GM18519 (cell line): Measurements from ENCODE around the gene MSX1.
A peak's percentile ranks its signal among the peaks of the same experiment; 100 is the strongest.

Experiments used
- ATAC-seq: cut with Tn5 transposase; IDR thresholded peaks from one replicate; pipeline ENCODE4 v1.9.1; 2021; ENCODE audit warnings: mild to moderate bottlenecking, moderate library complexity; ENCODE audit not compliant: unreplicated experiment, low FRiP score

The MSX1 gene

DNA sequence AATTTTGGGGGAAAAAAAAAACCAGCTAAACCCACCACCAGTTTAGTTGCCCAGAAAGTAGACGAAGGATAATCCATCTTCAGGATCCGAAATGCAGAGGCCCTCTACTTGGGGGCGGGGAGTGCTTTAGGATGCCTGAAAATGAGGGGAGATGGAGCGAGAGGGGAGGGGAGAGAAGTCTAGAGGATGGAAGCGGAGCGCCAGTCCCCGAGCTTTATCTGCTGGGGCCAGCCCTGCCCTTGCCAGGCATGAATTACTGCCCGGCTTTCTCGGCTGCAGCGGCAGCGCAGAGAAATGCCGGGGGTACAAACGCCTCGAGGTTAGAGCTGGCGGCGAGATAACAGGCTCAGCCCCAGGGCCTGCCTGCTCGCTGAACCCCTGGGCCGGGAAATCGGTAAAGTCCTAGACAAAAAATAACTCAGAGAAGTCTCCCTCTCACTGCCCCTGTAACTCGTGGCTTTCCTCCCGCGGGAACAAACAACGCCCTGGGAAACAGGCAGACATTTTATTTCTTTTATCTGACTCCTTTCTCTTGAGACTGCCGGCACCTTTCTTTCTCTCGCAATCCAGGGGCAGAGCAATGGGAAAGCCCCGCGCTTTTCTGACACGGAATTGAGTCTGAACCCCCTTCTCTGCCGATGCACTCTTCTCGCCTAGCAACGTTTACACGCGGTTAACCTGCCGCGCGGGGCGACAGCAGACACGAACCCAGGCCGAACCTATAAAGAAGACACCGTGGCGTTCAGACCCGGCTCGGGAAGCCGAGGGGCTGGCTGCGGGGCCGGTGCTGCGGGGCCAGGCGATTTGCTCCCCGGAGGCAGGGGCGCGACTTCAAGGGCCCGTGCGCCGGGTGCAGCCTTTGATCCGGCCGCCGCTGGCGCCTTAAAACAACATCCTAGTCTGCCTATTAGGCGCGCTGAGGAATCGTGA is 3.1 kb upstream of the MSX1 start:
- ATAC-seq: no peak

DNA sequence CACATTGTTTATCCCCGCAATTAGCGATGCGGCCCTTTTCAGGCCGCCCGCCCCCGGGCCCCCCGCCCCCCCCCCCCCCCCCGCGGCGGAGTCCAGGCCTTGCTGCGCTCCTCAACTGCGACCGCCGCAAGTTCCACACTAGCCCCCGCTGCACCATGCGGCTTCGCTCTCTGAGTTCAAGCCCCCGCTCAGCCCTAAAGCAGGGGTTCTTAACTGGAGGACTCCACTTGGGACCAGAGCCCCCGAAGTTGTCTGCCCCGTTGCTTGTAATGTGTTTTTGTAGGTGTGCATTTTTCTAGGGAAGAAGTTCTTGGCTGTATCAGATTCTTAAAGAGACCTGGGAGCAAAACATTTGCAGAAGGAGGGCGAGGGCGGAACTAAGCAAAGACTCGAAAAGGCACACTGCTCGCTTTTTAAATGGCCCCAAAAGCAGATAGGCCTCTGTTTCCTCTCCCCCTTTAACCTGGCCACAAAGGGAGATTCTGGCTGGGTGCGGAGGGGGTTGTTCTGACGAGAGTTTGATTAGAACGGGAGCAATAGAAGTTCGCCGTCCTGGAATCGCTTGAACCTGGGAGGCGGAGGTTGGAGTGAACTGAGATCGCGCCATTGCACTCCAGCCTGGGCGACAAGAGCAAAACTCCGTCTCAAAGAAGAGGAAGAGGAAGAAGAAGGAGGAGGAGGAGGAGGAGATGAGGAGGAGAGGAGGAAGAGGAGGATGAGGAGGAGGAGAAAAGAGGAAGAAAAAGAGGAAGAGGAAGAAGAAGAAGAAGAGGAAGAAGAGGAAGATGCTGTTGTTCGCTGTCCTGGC is 2.3 kb upstream of the MSX1 start:
- ATAC-seq: no peak

DNA sequence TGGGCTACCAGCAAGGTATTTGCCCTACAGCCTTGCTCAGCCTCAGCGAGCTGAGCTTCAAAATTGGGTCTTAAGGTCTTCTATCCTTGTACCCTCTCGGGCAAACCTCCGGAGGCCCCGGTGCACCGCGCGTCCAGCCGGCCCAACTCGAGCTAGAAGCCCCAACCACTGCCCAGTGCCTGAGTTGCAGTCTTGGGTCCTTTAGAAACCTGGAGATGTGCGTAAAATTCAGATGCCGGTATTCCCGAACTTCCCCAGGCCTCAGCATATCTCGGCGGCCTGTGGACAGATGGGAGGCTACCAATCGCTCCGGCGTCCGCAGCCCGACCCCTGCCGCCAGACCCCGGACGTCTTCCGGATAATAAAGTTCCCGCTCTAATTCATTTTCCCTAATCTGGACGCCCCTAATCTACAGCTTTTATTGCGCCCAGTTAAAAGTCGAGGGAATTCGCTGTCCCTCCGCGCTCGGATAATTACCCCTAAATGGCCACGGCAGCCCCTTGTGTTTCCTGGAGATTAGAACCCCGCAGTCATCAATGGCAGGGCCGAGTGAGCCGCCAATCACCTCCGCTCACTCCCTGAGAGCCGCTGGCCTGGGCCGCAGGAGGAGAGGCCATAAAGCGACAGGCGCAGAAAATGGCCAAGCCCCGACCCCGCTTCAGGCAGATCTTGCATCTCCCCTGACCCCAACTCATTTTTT is 1.5 kb upstream of the MSX1 start:
- no peak for ATAC-seq

DNA sequence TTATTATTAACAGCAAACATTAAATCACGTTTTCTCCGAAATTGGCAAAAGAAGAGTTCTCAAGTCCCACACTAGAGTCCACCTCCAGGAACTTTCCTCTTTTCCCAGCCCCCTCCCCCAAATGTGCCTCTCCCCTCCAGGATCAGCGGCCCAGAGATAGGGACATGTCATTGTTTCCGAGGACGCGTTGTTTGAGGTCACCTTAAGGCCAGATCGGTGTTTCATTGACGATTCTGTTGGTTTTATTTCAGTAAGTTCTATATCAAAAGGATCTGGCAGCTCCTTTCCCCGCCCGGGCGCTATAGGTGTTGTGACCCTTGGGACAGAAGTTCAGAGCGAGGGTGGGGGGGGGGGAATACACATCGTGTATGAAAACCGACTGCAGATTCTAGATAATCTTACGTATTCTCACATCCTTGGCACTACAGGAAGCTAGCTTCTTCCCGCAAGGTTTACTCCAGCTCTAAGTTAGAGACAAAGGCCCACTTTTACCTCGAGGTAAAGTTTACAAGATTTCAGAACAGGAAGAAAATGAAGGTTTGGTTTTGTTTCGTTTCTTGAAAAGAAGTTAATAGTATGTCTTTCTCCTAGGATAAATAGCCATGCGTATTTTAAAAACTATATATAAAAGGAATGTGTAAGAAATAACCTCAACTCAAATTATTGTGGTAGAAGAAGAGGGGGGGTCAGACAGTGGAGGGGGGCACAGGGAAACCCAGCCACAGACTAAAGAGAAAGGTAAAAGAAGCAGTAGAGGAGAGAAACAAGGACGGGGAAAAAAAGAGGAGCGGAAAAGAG is 739 bp upstream of the MSX1 start:
- no peak for ATAC-seq

DNA sequence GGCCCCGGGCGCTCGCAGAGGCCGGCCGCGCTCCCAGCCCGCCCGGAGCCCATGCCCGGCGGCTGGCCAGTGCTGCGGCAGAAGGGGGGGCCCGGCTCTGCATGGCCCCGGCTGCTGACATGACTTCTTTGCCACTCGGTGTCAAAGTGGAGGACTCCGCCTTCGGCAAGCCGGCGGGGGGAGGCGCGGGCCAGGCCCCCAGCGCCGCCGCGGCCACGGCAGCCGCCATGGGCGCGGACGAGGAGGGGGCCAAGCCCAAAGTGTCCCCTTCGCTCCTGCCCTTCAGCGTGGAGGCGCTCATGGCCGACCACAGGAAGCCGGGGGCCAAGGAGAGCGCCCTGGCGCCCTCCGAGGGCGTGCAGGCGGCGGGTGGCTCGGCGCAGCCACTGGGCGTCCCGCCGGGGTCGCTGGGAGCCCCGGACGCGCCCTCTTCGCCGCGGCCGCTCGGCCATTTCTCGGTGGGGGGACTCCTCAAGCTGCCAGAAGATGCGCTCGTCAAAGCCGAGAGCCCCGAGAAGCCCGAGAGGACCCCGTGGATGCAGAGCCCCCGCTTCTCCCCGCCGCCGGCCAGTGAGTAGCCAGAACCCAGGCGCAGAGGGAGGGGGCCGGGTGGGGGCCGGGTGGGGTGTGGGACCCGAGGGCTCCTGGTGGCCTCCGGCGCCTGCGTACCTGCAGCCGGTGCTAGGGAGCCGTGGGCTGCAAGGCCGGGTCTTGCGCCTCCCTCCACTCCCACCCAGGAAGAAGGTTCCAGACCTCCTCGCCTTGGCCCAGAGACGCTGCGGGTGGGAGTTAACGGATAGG is 534 bp downstream of the MSX1 start:
- ATAC-seq: peak; percentile 28

DNA sequence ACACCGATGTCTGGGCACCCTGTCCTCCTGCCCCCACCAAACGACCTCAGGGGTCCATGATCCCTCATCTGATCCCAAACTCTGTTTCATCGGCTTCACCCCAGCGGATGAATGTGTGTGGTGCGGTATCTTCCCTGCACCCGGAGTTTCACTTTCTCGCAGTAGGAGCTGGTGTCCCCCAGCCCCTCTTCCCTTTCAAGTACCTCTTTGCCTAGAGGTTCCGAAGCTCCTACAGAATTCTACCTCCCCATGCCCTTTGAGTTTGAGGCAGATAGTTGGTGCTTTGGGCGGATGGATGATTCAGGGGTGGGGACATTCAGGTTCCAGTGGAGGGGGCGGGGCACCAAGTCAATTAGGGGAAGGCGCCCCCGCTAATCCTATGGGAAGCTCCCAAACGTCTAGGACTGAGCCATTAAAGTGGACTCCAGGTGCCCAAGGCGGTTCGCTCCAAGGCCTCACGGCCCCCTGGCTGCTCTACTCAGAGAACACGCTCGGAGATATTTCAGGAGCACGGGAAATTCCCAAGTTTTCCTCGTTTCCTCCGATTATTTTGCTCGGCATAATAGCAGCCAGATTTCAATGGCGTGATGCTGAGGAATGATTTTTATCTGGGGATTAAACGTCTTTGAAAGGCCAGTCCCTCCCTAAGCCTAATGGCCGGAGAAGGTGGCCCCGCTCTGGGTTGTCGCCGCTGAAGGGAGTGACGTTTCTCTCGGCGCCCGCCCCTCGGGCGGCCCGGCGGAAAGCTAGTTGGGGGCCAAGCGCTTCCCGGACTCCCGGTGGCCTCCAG is 1.3 kb downstream of the MSX1 start:
- ATAC-seq: no peak

DNA sequence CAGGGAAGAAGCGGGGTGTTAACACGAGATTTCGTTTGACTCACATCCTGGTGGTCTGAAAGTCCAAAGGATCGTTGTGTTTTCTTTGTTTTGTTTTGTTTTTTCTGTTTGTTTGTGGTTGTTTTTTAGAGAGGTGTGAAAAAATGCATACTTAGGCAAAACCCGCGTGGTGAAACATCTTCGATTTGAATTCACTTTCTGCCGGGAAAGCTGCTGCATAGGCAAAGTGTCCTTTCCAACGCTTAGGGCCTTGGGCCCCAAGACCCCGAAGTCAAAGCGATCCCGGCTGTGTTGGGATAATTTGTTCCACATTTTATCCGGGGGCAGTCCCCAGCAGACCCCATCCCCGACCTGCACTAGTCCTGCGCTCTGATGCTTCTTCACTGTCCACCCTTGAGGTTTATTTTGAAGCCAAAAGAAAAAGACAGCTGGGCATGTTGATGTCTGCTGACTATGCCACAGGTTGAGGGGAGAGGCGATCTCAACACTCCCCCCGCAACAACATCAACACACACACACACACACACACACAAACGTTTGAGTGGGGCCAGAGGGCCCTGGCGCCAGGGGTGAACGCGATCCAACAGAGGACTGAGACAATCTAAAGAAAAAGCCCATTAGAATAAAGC is 2.0 kb downstream of the MSX1 start:
- ATAC-seq: no peak

DNA sequence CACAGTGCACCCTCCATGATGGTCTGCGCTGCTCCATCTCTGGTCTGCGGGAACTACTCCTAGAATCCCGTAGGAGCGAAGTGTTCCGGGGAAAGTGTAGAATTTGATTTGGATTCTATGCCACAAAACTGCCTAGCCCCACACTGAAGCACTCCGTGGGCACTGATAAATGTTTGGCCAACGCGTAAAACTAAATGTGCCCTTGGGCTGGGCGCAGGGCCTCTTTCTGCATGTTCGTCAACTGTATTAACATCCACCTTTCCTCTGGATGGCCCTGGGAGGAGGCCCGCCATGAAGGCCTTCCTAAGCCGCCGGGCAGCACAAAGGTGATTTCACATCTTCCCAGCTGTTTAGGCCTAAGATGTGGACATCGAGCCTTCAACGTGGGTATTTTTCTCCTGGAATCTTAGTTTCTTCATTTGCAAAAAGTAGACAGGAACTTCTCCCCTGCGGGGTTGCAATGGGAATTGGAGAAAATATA is 2.6 kb downstream of the MSX1 start:
- no peak for ATAC-seq

DNA sequence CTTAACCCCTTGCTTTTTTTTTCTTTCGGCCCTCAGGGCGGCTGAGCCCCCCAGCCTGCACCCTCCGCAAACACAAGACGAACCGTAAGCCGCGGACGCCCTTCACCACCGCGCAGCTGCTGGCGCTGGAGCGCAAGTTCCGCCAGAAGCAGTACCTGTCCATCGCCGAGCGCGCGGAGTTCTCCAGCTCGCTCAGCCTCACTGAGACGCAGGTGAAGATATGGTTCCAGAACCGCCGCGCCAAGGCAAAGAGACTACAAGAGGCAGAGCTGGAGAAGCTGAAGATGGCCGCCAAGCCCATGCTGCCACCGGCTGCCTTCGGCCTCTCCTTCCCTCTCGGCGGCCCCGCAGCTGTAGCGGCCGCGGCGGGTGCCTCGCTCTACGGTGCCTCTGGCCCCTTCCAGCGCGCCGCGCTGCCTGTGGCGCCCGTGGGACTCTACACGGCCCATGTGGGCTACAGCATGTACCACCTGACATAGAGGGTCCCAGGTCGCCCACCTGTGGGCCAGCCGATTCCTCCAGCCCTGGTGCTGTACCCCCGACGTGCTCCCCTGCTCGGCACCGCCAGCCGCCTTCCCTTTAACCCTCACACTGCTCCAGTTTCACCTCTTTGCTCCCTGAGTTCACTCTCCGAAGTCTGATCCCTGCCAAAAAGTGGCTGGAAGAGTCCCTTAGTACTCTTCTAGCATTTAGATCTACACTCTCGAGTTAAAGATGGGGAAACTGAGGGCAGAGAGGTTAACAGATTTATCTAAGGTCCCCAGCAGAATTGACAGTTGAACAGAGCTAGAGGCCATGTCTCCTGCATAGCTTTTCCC is 3.4 kb downstream of the MSX1 start:
- no peak for ATAC-seq

DNA sequence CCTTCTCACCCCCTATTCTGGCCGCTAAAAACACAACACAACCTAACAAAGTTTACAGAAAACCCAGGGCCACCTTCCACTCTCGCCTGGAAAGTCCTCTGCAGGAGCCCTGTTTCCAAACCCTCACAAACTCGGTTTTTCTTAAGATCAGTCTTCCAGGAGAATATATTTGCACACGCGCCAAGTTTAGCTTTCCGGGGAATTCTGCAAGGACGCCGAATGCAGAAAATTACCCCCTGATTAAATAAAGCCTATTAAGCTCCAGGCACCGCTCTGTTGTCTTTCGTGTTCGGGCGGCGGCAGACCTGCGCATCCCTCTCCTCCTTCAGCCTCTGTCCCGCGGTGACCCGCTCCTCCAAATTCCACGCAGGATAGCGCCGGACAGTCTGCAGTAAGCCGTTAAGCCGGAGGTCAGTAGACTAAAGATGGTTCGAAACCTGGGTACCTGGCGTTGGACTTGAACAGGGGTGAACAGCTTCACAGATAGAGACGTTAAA is 5.0 kb downstream of the MSX1 start:
- ATAC-seq: no peak

DNA sequence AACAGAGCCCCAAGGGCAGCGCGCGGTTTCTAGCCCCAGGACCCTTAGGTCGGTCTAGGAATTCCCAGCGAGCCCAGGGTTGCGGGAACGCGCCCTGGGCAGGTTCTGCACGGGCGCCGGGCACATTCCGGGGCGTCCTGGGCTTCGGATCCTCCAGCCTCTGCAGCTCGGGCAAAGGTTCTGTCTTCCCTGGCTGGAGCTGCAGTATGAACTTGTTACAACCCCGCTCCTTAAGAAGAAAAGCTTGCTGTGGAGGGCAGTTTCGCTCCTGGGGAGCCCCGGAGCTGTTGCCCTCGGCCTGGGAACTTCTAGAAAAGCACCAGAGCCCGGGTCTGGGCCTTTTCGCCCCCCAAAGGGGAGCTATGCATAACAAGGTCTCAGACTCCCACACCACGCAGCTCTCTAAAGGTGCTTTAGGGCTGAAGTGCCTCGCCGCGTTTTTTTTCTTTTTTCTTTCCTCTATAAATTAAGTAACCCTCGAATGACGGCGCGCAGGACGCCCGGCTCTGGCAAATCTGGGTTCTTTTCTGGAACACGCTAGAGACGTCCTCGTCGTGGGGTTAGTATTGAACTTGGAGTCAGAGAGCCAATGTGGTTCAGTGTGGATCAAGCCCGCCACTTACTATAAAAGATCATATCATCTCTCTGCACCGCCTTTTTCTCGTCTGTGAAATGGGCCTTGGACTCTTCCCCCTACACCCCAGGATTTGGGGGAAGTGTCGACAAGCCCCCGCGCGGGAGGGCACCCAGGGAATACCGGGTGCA is 5.7 kb downstream of the MSX1 start:
- ATAC-seq: no peak

DNA sequence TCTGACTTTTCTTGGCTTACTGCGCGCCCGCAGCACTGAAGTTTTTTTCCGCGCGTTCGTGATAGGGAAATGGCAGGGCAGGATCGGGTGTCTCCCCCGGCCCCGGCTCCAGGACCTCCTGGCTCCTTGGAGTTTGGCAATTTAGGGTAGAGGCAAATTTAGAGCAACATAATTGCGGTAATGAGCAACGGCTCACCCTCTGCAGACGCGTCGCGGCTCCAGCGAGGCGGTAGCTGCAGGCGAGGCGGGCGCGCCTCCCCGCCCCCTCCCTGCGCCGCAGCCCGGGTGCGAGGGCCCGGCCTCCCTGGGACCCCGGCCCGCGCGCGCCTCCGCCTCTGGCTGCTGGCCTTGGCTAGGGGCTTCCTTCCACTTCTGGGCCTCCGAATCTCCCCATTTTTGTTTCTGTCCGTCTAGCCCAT is 6.2 kb downstream of the MSX1 start:
- no peak for ATAC-seq

DNA sequence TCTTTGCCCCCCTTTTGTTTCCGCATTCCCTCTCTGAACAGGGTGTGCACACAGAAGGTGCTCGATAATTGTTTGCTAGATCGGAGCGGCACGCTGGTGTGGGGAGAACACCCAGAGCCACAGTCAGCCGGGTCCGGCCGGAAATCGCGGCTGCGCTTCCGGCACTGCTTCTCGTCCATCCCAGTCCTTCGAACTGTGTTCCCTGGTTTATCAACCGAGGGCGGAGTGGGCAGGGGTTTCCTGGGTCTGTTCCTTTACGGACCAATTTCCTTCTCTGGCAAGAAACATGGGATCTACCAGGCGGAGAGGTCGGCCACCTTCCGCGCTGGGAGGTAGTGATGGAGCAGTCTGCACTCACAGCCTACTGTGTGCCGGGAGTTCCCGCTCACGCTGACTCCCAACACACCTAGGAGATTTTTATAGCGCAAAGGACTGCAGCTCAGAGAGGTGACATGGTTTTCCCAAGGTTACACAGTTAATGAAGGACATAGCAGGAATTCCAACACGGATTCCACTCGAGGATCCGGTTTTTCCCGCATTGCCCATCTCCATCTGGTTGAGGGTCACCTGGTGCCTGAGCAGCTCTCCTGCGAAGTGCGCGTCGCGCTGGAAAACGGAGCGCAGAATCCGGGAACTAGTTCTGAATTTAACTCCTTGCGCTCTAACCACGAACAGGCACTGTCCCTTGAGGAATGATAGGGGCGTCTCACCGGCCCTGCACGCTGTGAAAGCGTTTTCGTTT is 6.8 kb downstream of the MSX1 start:
- ATAC-seq: no peak

DNA sequence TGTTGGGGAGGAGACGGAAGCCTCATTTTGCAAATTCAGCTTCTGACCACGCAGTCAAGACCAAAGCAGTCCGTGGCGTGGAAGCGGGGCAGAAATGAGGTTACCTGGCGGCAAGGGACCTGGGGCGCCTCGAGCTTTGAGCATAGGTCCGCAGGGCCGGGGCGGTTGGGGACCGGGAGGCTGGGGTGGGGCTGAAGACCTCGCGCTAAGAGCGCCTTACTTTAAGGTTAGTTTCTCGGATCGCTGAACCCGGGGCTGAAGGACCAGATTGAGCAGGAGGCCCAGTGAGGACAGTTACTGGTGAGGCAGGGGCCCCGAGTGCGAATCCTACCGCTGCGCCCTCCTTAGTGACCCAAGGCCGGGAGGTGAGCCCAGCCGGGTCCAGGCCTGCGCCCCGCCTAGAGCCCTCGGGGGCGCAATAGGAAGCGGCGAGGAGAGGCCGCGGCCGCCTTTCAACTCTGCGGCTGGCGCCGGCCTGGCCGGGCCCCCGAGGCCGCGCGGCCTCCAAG is 7.5 kb downstream of the MSX1 start:
- ATAC-seq: no peak

DNA sequence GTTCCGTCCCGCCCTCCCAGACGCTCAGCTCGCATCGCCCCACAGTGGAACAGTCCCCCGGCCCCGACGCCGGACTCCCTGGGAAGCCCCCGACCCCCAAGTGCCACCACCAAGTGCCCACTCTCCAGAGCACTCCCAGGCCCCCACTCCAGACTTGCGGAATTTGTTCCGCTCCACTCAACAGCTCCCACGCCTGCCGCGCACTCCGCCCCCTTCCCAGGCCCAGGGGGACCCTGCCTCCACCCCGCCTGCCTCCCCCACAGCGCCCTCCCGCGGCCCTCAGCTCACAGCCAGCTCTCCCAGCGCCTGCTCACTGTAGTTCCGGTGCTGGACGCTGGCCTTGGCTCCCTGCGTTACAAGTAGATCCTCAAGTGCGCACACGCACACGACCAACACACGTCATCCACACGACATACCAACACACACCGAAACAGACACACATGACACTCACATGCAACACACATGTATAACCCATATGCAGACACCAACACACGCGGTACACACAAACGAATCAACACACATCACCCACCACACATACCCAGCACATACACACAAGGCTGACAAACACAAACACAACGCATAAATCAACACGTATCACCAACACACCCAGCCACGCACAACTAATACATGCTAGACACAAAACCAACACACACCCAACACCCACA is 8.0 kb downstream of the MSX1 start:
- no peak for ATAC-seq
